K562 (cell line): ENCODE data around the gene CD320. TPM values are rescaled to one million over a fixed set of nuclear protein-coding genes. Genes with fewer than 3 reads are reported as not detected.

Source experiments
- DMBX1 ChIP-seq: fragments of 250-450 bp; sonication (Bioruptor Pico); IDR thresholded peaks from 2 replicates; pipeline ENCODE4 v1.8.0; 2022; ENCODE audit warnings: inconsistent platforms, mild to moderate bottlenecking, moderate library complexity, borderline replicate concordance
- GABPB1 ChIP-seq: sonication (generic); formaldehyde crosslinking; IDR thresholded peaks from 2 replicates; pipeline ENCODE4 v1.8.0; 2022; ENCODE audit warnings: mild to moderate bottlenecking, missing genetic modification reagents
- KLF6 ChIP-seq: fragments of 250-450 bp; sonication (Bioruptor Pico); IDR thresholded peaks from 2 replicates; pipeline ENCODE4 v1.4.0; 2020; ENCODE audit warnings: mild to moderate bottlenecking, moderate library complexity, borderline replicate concordance
- L3MBTL2 ChIP-seq: fragments of 450-650 bp; IDR thresholded peaks from 2 replicates; pipeline ENCODE4 v1.6.1; 2016; ENCODE audit warnings: mild to moderate bottlenecking, moderate library complexity
- NR3C1 ChIP-seq: sonication (generic); formaldehyde crosslinking; IDR thresholded peaks from 2 replicates; pipeline ENCODE4 v1.8.1; 2022; ENCODE audit warnings: missing genetic modification reagents
- PTRF ChIP-seq: fragments of 450-650 bp; IDR thresholded peaks from 2 replicates; pipeline ENCODE4 v1.6.1; 2016; ENCODE audit warnings: mild to moderate bottlenecking, missing genetic modification characterization, missing compliant biosample characterization
- SMAD1 ChIP-seq: fragments of 150-350 bp; IDR thresholded peaks from 2 replicates; pipeline ENCODE4 v1.6.1; 2014; ENCODE audit warnings: low read length, low read depth; ENCODE audit not compliant: partially characterized antibody
- TEAD4 ChIP-seq, 2 experiments: sonication (generic) in 1 of 2; formaldehyde crosslinking in 1 of 2; IDR thresholded peaks; 2 replicates each; pipeline versions ENCODE4 v1.6.1 to v1.8.0; 2012 to 2022; ENCODE audit warnings: borderline replicate concordance in 1 of 2, inconsistent platforms in 1 of 2, low read length in 1 of 2, mild to moderate bottlenecking in 1 of 2, missing genetic modification reagents in 1 of 2
- ZBTB2 ChIP-seq: fragments of 450-650 bp; IDR thresholded peaks from 2 replicates; pipeline ENCODE4 v1.6.1; 2016; ENCODE audit warnings: antibody characterized with exemption
- ZBTB40 ChIP-seq, 2 experiments: fragments of 450-650 bp in 1 of 2; sonication (generic) in 1 of 2; formaldehyde crosslinking in 1 of 2; IDR thresholded peaks; 2 replicates each; pipeline versions ENCODE4 v1.7.1 to v1.9.0; 2016 to 2022; ENCODE audit warnings: inconsistent platforms in 1 of 2, mild to moderate bottlenecking in 1 of 2, missing genetic modification reagents in 1 of 2
- ZNF133 ChIP-seq: fragments of 250-450 bp; sonication (Bioruptor Pico); IDR thresholded peaks from 2 replicates; pipeline ENCODE4 v1.4.0; 2020; ENCODE audit warnings: mild to moderate bottlenecking
- ZNF280A ChIP-seq: fragments of 450-650 bp; IDR thresholded peaks from 2 replicates; pipeline ENCODE4 v1.6.1; 2018; ENCODE audit warnings: mild to moderate bottlenecking, low read depth; ENCODE audit not compliant: partially characterized antibody
- ZNF778 ChIP-seq: fragments of 450-650 bp; formaldehyde crosslinking; IDR thresholded peaks from 2 replicates; pipeline ENCODE4 v1.4.0; 2020; ENCODE audit warnings: mild to moderate bottlenecking, moderate library complexity
- ZNF785 ChIP-seq: fragments of 250-450 bp; sonication (Bioruptor Pico); IDR thresholded peaks from 2 replicates; pipeline ENCODE4 v1.4.0; 2020; ENCODE audit warnings: mild to moderate bottlenecking
- polyA plus RNA-seq, 8 experiments: library from polyadenylated mRNA; depleted of rRNA in 4 of 8; stranded (reverse) in 5 of 8; unstranded in 3 of 8; fragments of >200 nt; fragmentation: Nextera tagmentation in 2 of 8; fragmentation: Illumina TruSeq in 1 of 8; extraction: Ambion mirVana in 2 of 8; extraction: Trizol in 1 of 8; gene quantifications; 2 replicates each; pipeline versions ENCODE4 v1.2.1 to v1.2.3, GENCODE V29; 2011 to 2014; ENCODE audit warnings: inconsistent platforms in 1 of 8, missing spikeins in 1 of 8
- total RNA-seq, 7 experiments: library from RNA; depleted of rRNA in 6 of 7; stranded (reverse); fragments of >200 nt in 6 of 7; fragmentation: Illumina TruSeq in 2 of 7; extraction: Trizol in 2 of 7; gene quantifications; 2 replicates each; pipeline versions ENCODE4 v1.2.1 to v1.2.3, GENCODE V29; 2011 to 2021; ENCODE audit warnings: low replicate concordance in 1 of 7

Gene CD320
- total and polyA plus RNA-seq, 9 of the 15 experiments (the other 6 are each of a cell fraction or from before 2014, with no cell fraction given), result 0.45 to 94.5 (median 34.4) TPM

- TF ChIP-seq GABPB1 (CRISPR knock-in tag) (peak; percentile 5; the same call in 1 of the 2 replicates), NR3C1 (CRISPR knock-in tag) (no peak), TEAD4 (IDR thresholded peaks at IDR 0.05; ENCODE audit: low read length) (peak; percentile 49; the same call in 1 of the 2 replicates), TEAD4 (CRISPR knock-in tag; IDR thresholded peaks at IDR 0.05; ENCODE audit: borderline replicate concordance) (no peak), ZNF280A (no peak), SMAD1 (no peak), ZBTB2 (no peak; the same call in 1 of the 2 replicates), PTRF (no peak), ZNF785 (CRISPR knock-in tag) (no peak), ZBTB40 (IDR thresholded peaks at IDR 0.05) (peak; percentile 54; the same call in 1 of the 2 replicates), ZBTB40 (CRISPR knock-in tag; IDR thresholded peaks at IDR 0.05) (no peak), ZNF778 (CRISPR knock-in tag) (no peak), ZNF133 (CRISPR knock-in tag) (no peak), L3MBTL2 (peak; percentile 39; the same call in 1 of the 2 replicates), KLF6 (CRISPR knock-in tag) (no peak), DMBX1 (CRISPR knock-in tag) (peak; percentile 40; the same call in 1 of the 2 replicates)
These were observed 47.7 kb upstream of the CD320 start (continued) for GRCh38 chr19:8355631-8356402.
